ENCODE measurements around the gene EHD2.

DNA sequence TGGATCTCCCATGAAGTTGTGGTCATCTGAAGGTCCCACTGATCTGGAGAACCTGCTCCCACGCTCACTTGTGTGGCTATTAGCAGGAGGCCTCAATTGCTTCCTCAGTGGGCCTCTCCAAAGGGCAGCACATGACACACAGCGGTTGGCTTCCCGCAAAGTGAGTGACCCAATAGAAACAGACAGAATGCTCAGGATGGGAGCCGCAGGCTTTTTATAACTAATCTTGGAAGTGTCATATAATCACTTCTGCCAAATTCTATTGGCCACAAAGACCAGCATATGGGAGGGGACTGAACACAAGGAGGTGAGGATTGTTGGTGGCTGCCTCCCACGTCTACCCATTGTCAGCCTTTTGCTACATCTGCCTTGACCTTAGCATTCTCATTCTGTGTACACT is 22.1 kb upstream of the EHD2 start:
- TF ChIP-seq GATA3 (IDR thresholded peaks at IDR 0.05; ENCODE audit: low read depth, low read length) (no peak), GATA2 (IDR thresholded peaks at IDR 0.05; ENCODE audit: low read depth, low read length) (no peak)
